GM18517 (cell line): ENCODE data around the gene MRC2.
"Not testable (repeated sequence)": the region's sequence is repeated elsewhere in the genome, so short reads cannot be mapped to it uniquely, and the experiment has no call there.

Experiments used
- ATAC-seq: cut with Tn5 transposase; IDR thresholded peaks from one replicate; pipeline ENCODE4 v1.9.1; 2021; ENCODE audit warnings: mild to moderate bottlenecking, moderate library complexity; ENCODE audit not compliant: unreplicated experiment

The MRC2 gene

GRCh38 chr17:62678214-62678919 lies 50.9 kb downstream of the MRC2 start:
- no peak for ATAC-seq

GRCh38 chr17:62679866-62680377 lies 52.5 kb downstream of the MRC2 start:
- no peak for ATAC-seq

- ATAC-seq: no peak
Measured at GRCh38 chr17:62680541-62681052, 53.1 kb downstream of the MRC2 start.

GRCh38 chr17:62681061-62681938 lies 53.8 kb downstream of the MRC2 start:
- no peak for ATAC-seq

- ATAC-seq: no peak
Measured at GRCh38 chr17:62681939-62682381, 54.5 kb downstream of the MRC2 start.

GRCh38 chr17:62684179-62684578 lies 56.7 kb downstream of the MRC2 start:
- no peak for ATAC-seq

- no peak for ATAC-seq
Measured at GRCh38 chr17:62687997-62688396, 60.5 kb downstream of the MRC2 start.

GRCh38 chr17:62688398-62689160 lies 61.1 kb downstream of the MRC2 start:
- ATAC-seq: no peak

- no peak for ATAC-seq
Measured at GRCh38 chr17:62689441-62690167, 62.1 kb downstream of the MRC2 start.

- ATAC-seq: no peak
Measured at GRCh38 chr17:62690168-62690897, 62.9 kb downstream of the MRC2 start.

GRCh38 chr17:62691589-62691915 lies 64.1 kb downstream of the MRC2 start:
- ATAC-seq: not testable (repeated sequence)

GRCh38 chr17:62692159-62692651 lies 64.7 kb downstream of the MRC2 start:
- no peak for ATAC-seq

- ATAC-seq: no peak
Measured at GRCh38 chr17:62692721-62693431, 65.4 kb downstream of the MRC2 start.

- ATAC-seq: no peak
Measured at GRCh38 chr17:62693616-62694409, 66.3 kb downstream of the MRC2 start.

GRCh38 chr17:62695093-62695738 lies 67.7 kb downstream of the MRC2 start:
- not testable (repeated sequence) for ATAC-seq

- no peak for ATAC-seq
Measured at GRCh38 chr17:62696256-62696655, 68.8 kb downstream of the MRC2 start.

- no peak for ATAC-seq
Measured at GRCh38 chr17:62696726-62697490, 69.4 kb downstream of the MRC2 start.
